Activated CD4-positive, alpha-beta T cell treated with anti-CD3 and anti-CD28 coated beads, Interleukin-2, Interleukin-4, amounts not matched to agents 100 ng/mL and 50 ng/mL, durations not matched to agents 16 hours and 8 hours (primary cell): Measurements from ENCODE around the gene FSD1L.
"Not testable (repeated sequence)": the region's sequence is repeated elsewhere in the genome, so short reads cannot be mapped to it uniquely, and the experiment has no call there.

Experiments used
- DNase-seq: peaks from one replicate; pipeline ENCODE4 v3.0.0-alpha.2; 2020; ENCODE audit warnings: low spot score

FSD1L gene

GRCh38 chr9:105485131-105485530 lies 37.3 kb downstream of the FSD1L start:
- DNase-seq, result no peak

- DNase-seq, result no peak
Observed at GRCh38 chr9:105496826-105497225, 49.0 kb downstream of the FSD1L start.

- DNase-seq, result no peak
Observed at GRCh38 chr9:105497704-105498103, 49.9 kb downstream of the FSD1L start.

GRCh38 chr9:105500108-105500766 lies 52.4 kb downstream of the FSD1L start:
- DNase-seq, result no peak

GRCh38 chr9:105501414-105501813 lies 53.6 kb downstream of the FSD1L start:
- no peak for DNase-seq

- DNase-seq, result no peak
Observed at GRCh38 chr9:105502276-105502675, 54.4 kb downstream of the FSD1L start.

GRCh38 chr9:105503881-105504280 lies 56.0 kb downstream of the FSD1L start:
- DNase-seq, result peak; percentile 12

- no peak for DNase-seq
Observed at GRCh38 chr9:105507096-105507790, 59.4 kb downstream of the FSD1L start.

- no peak for DNase-seq
Observed at GRCh38 chr9:105508530-105508929, 60.7 kb downstream of the FSD1L start.

GRCh38 chr9:105510024-105510423 lies 62.2 kb downstream of the FSD1L start:
- peak; percentile 10 for DNase-seq

- DNase-seq, result no peak
Observed at GRCh38 chr9:105511446-105511845, 63.6 kb downstream of the FSD1L start.

- DNase-seq, result no peak
Observed at GRCh38 chr9:105515811-105516413, 68.1 kb downstream of the FSD1L start.

- peak; percentile 16 for DNase-seq
Observed at GRCh38 chr9:105519710-105520369, 72.0 kb downstream of the FSD1L start.

- DNase-seq, result not testable (repeated sequence)
Observed at GRCh38 chr9:105520992-105521391, 73.2 kb downstream of the FSD1L start.

GRCh38 chr9:105522618-105523385 lies 75.0 kb downstream of the FSD1L start:
- DNase-seq, result not testable (repeated sequence)

- DNase-seq, result no peak
Observed at GRCh38 chr9:105531530-105531929, 83.7 kb downstream of the FSD1L start.

- peak; percentile 4 for DNase-seq
Observed at GRCh38 chr9:105535920-105536668, 88.3 kb downstream of the FSD1L start.

GRCh38 chr9:105539452-105539851 lies 91.6 kb downstream of the FSD1L start:
- DNase-seq, result no peak

GRCh38 chr9:105541838-105542237 lies 94.0 kb downstream of the FSD1L start:
- peak; percentile 49 for DNase-seq

- DNase-seq, result no peak
Observed at GRCh38 chr9:105554042-105554441, 106.2 kb downstream of the FSD1L start.
